Fibroblast of lung (primary cell): ENCODE data around the gene HOXB6. TPM values are rescaled to one million over a fixed set of nuclear protein-coding genes. Genes with fewer than 3 reads are reported as not detected.
A peak's percentile ranks its signal among the peaks of the same experiment; 100 is the strongest.

Experiments used
- DNase-seq, 2 donors: peaks; one replicate each; pipeline versions ENCODE4 v3.0.0 to v3.0.0-alpha.2; 2010; ENCODE audit warnings: low read depth in 2 of 2
- H2AFZ ChIP-seq: 2 replicates; pipeline ENCODE4 v1.5.1; 2012; ENCODE audit warnings: low read length, control low read depth, inconsistent platforms
- H3K27ac ChIP-seq: 2 replicates; pipeline ENCODE4 v1.5.1; 2011; ENCODE audit warnings: low read length, control low read depth; ENCODE audit not compliant: insufficient read depth
- H3K27me3 ChIP-seq: 2 replicates; pipeline ENCODE4 v1.5.1; 2011; ENCODE audit warnings: mild to moderate bottlenecking, low read length; ENCODE audit not compliant: control insufficient read depth, insufficient read depth
- H3K36me3 ChIP-seq: 2 replicates; pipeline ENCODE4 v1.5.1; 2011; ENCODE audit warnings: low read length; ENCODE audit not compliant: control insufficient read depth, insufficient read depth
- H3K4me1 ChIP-seq: 2 replicates; pipeline ENCODE4 v1.5.1; 2011; ENCODE audit warnings: low read length; ENCODE audit not compliant: control insufficient read depth, insufficient read depth; ENCODE audit errors: extremely low read depth
- H3K4me2 ChIP-seq: 2 replicates; pipeline ENCODE4 v1.5.1; 2011; ENCODE audit warnings: low read length, control low read depth; ENCODE audit not compliant: insufficient read depth; ENCODE audit errors: extremely low read depth
- H3K4me3 ChIP-seq, 4 experiments: fragments of 200-600 bp in 1 of 4; sonication (generic) in 1 of 4; replicated peaks in 1 of 4; 2 replicates each; pipeline ENCODE4 v1.5.1; 2011 to 2016; ENCODE audit warnings: low read length in 4 of 4, low read depth in 3 of 4, mild to moderate bottlenecking in 3 of 4, control low read depth in 2 of 4, inconsistent platforms in 1 of 4, mixed read lengths in 1 of 4; ENCODE audit not compliant: insufficient read depth in 1 of 4; ENCODE audit errors: control extremely low read depth in 1 of 4
- H3K79me2 ChIP-seq: 2 replicates; pipeline ENCODE4 v1.5.1; 2012; ENCODE audit warnings: mild to moderate bottlenecking, low read length, inconsistent platforms; ENCODE audit not compliant: control insufficient read depth, insufficient read depth
- H3K9ac ChIP-seq: 2 replicates; pipeline ENCODE4 v1.5.1; 2011; ENCODE audit warnings: mild to moderate bottlenecking, low read length, control low read depth; ENCODE audit not compliant: insufficient read depth
- H3K9me3 ChIP-seq: 2 replicates; pipeline ENCODE4 v1.5.1; 2012; ENCODE audit warnings: low read depth, low read length; ENCODE audit not compliant: control insufficient read depth, insufficient read depth
- H4K20me1 ChIP-seq: 2 replicates; pipeline ENCODE4 v1.5.1; 2011; ENCODE audit warnings: low read length; ENCODE audit not compliant: control insufficient read depth, insufficient read depth; ENCODE audit errors: extremely low read depth
- CTCF ChIP-seq, 2 donors: IDR thresholded peaks in 1 of 2; conservative IDR thresholded peaks in 1 of 2; 1 replicate in 1 of 2; 2 replicates in 1 of 2; pipeline ENCODE4 v1.5.1; 2011 to 2012; ENCODE audit warnings: low read length in 2 of 2, control low read depth in 1 of 2, inconsistent platforms in 1 of 2, low read depth in 1 of 2, mild to moderate bottlenecking in 1 of 2
- EZH2 ChIP-seq: IDR thresholded peaks from 2 replicates; pipeline ENCODE4 v1.5.1; 2012; ENCODE audit warnings: low read length, control low read depth, mild to moderate bottlenecking; ENCODE audit errors: missing control alignments
- polyA plus RNA-seq, 2 donors: library from polyadenylated mRNA; depleted of rRNA in 1 of 2; stranded (reverse) in 1 of 2; unstranded in 1 of 2; fragments of >200 nt; gene quantifications; 2 replicates each; pipeline ENCODE4 v1.2.1, GENCODE V29; 2011 to 2012; ENCODE audit warnings: missing spikeins in 1 of 2
- total RNA-seq: library from RNA; depleted of rRNA; stranded (reverse); fragments of >200 nt; gene quantifications from 2 replicates; pipeline ENCODE4 v1.2.1, GENCODE V29; 2014

The HOXB6 gene
- total and polyA plus RNA-seq, 2 donors (not counting 1 experiment from before 2014, with no cell fraction given) = 16.2 to 28.9 TPM

GRCh38 chr17:48640858-48641180, 36.0 kb upstream of the HOXB6 start:
- no peak overlapping the region for H3K4me2 ChIP-seq
- H3K9me3 ChIP-seq = no peaks in the 10 kb centered on the region
- no peaks in the 10 kb centered on the region for H3K4me1 ChIP-seq
- no peak overlapping the region for H3K4me3 ChIP-seq
- no peaks in the 10 kb centered on the region for H3K36me3 ChIP-seq
- DNase-seq = no peak
- peaks cover 93% of the 10 kb centered on the region for H3K27me3 ChIP-seq
- no peak for TF ChIP-seq EZH2
- no peak for TF ChIP-seq CTCF (conservative IDR thresholded peaks at IDR 0.05 in 1 of 2, IDR thresholded peaks at IDR 0.05 in 1 of 2; ENCODE audit: low read depth in 1 of 2, low read length in 2 of 2)
- no peak overlapping the region for H3K9ac ChIP-seq
- H3K79me2 ChIP-seq = no peaks in the 10 kb centered on the region
- no peak overlapping the region for H2AFZ ChIP-seq
- no peak overlapping the region for H3K27ac ChIP-seq
- H4K20me1 ChIP-seq = no peaks in the 10 kb centered on the region

- no peak overlapping the region for H3K9ac ChIP-seq
- H2AFZ ChIP-seq = no peak overlapping the region
- H4K20me1 ChIP-seq = no peaks in the 10 kb centered on the region
- no peak for DNase-seq
- H3K27me3 ChIP-seq = peaks cover 93% of the 10 kb centered on the region
- H3K79me2 ChIP-seq = no peaks in the 10 kb centered on the region
- H3K27ac ChIP-seq = no peak overlapping the region
- H3K4me1 ChIP-seq = no peaks in the 10 kb centered on the region
- no peaks in the 10 kb centered on the region for H3K36me3 ChIP-seq
- H3K4me2 ChIP-seq = no peak overlapping the region
- H3K4me3 ChIP-seq = no peak overlapping the region
- TF ChIP-seq CTCF (conservative IDR thresholded peaks at IDR 0.05 in 1 of 2, IDR thresholded peaks at IDR 0.05 in 1 of 2; ENCODE audit: low read depth in 1 of 2, low read length in 2 of 2) (no peak), EZH2 (no peak)
- no peaks in the 10 kb centered on the region for H3K9me3 ChIP-seq
Observed at GRCh38 chr17:48639982-48640857, 35.4 kb upstream of the HOXB6 start.

GRCh38 chr17:48639136-48639535, 34.4 kb upstream of the HOXB6 start:
- no peaks in the 10 kb centered on the region for H4K20me1 ChIP-seq
- no peak overlapping the region for H3K4me3 ChIP-seq
- no peak for TF ChIP-seq CTCF (conservative IDR thresholded peaks at IDR 0.05 in 1 of 2, IDR thresholded peaks at IDR 0.05 in 1 of 2; ENCODE audit: low read depth in 1 of 2, low read length in 2 of 2)
- peak; percentile 17 for TF ChIP-seq EZH2
- H3K9me3 ChIP-seq = no peaks in the 10 kb centered on the region
- no peak overlapping the region for H3K4me2 ChIP-seq
- no peaks in the 10 kb centered on the region for H3K4me1 ChIP-seq
- H3K9ac ChIP-seq = no peak overlapping the region
- no peak overlapping the region for H2AFZ ChIP-seq
- no peaks in the 10 kb centered on the region for H3K36me3 ChIP-seq
- DNase-seq = no peak
- peaks cover 94% of the 10 kb centered on the region for H3K27me3 ChIP-seq
- H3K79me2 ChIP-seq = no peaks in the 10 kb centered on the region
- no peak overlapping the region for H3K27ac ChIP-seq
